ACHN (cell line): ENCODE measurements around the gene ZFYVE28.
A peak's percentile ranks its signal among the peaks of the same experiment; 100 is the strongest.

Experiments used
- DNase-seq: peaks from one replicate; pipeline ENCODE4 v3.0.0-alpha.2; 2015
- in situ Hi-C: cut with HindIII; loops from 2 replicates; pipeline ENCODE4 v1.10.0; 2017; ENCODE audit warnings: low sequenced_read_pairs, low pct_ligation_motif_present, low pct_unique_long_range_greater_than_20kb

The ZFYVE28 gene

DNA sequence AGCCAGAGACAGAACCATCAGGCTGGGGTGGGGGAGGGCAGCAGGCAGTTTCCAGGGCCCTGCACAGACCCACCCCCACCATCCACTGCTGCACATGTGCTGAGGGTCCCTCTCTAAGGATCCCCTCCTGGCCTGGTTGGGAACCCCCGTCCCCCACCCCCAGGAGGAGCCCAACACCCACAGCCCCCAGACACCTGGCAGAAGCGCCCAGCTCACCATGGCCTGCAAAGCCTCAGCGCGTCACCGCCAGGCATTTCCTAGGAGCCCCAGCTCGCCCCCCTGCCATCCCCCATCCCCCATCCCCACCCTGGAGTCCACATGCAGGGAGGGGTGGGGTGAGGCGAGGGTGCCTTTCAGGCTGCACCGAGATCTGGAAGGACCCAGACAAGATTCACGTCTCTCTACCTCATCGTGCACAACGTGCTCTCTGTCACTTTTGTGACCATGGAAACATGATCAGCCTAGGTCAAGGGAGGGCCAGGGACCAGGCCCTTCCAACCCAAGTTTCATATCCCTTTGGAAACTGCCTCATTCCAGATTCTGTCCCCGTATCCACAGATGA, 165.8 kb downstream of the ZFYVE28 start:
- in situ Hi-C loops: no loop called here
- no peak for DNase-seq

DNA sequence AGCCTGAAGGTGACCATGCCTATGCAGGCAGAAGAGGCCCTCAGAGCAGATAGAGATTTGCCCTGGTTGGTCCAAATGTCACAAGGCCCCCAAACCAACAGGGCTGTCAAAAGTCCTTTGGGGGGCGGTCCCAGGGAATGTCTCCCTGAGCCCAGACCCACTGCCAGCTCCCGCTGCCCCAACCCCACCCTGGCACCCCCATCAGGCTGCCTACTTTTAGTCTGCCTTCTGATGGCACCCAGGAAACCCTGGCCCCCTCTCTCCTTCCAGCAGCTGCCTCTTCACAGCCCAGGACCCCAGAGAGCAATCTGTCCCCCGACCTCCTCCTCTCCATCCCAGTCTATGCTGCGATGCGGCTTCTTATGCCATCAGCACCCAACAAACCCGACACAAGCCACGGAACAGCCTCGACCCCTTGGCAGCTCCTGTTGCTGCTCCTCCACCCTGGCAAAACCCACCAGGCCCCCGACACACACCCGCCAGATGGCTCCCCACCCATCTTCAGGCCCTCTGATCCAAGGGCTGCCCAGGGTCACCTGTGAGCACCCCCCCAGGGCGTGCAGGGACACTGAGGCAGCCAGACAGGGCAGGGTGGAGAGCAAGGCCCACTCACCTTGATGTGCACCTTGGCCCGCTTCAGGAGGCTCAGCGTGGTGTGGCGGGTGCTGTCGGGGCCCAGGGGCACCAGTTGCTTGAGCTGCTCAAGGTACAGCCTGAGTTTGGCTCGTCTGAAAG, 166.5 kb downstream of the ZFYVE28 start:
- in situ Hi-C loops: no loop called here
- DNase-seq: no peak

DNA sequence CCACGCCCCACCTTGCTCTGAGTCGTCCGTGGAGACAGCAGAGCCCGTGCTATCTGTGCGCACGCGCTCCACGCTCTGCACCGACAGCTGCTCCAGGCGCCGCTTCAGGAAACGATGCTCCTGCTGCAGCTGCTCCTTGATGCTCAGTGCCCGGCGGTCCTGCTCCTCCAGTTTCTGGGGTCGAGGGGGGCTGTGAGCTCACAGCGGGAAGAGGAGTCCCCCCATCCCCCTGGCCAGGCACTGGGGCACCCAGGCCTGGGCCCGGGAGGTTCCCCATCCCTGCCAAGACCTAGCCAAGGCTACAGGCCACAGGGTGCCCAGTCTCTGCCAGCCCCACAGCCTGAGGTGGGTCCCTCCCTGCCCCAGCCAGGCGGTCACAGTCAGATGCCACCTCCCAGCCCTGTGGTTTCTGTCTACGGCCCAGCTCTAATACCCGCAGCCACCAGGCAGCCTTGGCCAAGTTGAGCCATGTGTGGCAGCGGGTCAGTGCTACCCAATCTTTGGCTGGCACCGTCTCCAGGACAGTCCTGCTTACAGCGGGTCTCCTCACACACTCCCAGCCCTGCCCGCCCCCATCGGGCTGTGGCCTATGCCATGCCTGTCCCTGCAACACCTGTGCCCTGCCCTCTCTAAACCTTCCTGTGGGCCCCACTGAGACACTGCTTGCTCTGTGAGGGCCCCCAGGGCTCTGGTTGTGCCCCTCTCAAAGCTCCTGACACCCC, 167.2 kb downstream of the ZFYVE28 start:
- DNase-seq: no peak
- in situ Hi-C loops: no loop called here

DNA sequence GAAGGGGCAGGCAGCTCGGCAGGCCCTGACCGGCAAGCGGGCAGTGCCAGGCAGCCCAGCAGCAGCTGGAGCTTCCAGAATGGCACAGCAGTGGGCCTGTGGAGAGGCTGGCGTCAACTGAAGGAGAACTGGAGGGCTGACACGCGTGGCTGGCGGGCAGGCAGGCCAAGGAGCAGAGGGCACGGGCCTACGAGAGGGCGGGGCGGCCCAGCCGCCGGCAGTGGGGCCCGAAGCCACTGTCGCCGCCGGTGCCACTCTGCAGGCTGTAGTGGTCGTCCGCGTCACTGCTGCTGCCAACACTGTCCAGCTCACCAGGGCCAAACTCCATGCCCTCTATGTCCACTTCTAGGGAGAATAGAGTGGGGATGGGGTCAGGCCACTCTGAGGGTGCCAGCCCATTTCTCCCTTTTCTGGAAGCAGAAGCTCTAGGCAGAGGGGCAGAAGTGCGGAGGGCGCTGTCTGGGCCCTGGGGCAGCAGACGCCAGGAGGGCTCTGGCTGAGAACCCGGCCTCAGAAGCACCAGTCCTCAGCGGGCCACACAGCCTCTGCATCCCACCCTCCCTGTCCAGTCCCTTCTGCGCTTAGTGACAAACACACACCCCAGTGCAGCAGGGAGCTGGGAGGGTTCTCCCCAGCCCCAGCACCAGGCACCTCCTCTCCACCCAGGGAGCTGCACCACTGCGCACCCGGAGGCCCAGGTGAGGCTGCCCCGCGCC, 167.9 kb downstream of the ZFYVE28 start:
- in situ Hi-C loops: no loop called here
- no peak for DNase-seq

DNA sequence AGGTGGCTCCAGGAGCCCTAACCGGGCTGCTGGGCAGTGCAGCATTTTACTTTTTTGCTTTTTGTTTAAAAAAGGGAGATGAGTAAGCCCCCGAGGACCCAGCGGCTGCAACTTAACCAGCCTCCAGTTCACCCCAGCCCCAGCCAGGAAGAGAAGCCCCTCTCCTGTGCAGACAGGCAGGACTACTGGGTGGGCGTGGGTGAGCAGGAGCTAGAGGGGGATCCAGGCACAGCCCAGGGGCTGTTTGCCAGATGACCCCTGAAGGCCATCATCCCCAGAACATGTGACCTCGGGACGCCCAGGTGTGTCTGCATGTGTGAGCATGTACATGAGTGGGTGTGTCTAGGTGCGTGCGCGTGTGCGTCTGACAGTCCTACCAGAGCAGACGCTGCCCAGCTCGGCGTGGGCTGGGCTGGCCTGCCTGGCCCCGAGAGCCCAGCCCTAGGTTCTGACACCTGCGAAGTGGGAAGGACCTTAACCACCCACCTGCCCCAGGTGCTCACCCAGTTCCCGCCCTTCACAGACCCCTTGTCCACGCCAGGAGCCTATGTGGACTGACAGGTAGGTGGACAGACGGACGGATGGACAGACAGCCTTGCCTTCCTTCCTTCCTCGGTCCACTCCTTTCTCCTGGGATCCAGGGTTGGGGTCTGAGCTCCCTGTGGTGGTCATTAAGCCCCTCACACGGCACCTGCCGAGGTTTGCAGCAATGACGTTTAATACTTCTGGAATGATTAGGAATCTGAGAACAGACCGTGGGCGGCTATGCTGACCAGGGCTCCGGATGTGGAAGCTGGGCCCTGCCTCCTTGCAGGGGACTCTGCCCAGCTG, 168.7 kb downstream of the ZFYVE28 start:
- in situ Hi-C loops: no loop called here
- no peak for DNase-seq

DNA sequence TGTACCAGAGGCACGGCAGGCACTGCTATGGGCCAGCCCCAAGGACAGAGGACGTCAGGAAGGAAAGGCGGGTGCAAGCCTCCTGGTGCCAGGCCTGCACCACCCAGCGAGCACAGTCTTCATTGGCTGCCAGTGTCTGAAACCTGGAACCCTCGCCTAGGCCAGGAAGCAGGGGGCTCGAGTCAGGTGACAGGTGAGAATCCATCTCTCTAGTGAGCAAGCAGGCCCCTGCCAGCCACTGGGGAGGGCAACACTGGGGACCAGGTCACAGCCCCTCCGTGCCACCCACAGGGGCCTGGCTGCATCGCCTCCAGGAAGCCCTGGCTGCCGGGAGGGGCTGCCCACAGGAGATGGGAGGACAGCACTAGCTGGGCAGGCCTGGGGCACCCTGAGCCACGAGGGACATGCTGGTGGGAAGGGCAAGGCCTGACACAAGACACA, 169.6 kb downstream of the ZFYVE28 start:
- DNase-seq: no peak
- in situ Hi-C loops: no loop called here

DNA sequence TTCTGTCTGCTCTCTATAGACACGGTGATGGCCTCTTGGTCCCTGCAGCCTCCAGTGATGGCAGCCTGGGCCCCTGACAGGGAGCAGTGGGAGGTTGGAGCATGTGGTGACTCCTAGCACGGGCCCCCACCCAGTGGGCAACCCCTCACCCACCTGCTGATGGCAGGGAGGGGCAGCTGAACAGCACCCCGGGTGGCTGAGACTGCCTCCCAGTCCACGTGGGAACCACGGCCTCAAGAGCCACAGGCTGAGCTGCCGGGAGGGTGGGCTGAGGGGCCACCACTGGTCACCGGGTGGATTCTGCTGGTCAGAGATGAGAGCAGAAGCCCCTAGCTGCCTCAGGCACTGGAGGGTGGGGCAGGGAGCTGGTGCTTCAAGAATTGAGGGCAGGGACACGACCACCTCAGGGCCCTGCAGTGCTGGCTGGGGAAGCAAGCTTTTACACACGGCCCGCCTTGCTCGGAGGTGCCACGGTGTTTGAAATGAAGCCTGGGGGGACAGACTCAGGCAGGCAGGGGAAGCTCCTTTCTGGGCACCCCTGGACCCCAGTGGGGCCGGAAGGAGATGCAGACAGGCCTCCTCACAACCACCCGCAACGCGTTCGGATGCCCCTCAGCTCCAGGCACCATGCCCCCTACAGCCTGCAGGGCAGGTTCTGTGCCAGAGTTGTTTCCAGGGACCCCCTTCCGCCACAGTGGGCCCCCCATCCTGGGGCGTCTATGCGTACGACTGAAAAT, 170.2 kb downstream of the ZFYVE28 start:
- in situ Hi-C loops: no loop called here
- no peak for DNase-seq

DNA sequence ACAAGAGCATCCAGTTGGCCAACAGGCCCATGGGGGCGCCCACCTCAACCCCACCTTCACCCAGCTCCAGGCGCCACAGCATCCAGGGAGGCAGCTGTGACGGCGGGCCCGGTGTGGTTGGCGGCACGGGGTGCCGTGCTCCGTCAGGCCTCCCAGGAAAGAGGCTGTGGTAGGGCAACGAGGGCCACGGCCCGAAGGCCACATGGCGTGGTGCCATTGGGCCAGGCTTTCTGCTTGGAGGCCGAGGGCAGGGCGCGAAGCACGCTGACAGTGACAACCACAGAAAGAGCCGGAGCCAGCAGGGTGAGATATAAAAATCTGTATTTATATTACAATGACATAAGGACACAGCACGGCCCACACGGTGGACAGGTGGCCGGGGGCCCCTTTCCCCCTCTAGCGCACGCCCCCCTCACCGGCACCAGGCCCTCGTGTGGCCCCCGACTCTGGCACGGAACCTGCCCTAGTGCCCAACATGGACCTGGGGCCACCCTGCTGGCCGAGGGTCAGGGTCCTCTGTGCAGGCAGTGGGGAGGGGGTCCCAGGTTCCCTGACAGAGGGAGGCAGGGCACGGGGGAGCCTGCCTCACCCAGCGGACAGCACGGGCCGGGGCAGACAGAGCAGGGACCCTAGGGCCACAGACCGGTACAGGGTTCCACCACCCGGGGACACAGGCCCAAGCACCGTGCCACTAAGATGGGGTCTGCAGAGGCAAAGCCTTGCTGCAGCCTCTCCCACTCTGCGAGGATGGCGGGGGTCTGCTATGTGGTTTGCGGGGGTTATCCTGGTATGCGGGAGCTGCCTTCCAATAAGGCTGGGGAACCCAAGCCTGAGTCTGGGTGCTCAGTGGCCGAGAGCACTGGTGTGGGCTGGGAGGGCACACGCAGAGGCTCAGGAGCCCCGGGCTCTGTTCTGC, 171.1 kb downstream of the ZFYVE28 start:
- DNase-seq: no peak

DNA sequence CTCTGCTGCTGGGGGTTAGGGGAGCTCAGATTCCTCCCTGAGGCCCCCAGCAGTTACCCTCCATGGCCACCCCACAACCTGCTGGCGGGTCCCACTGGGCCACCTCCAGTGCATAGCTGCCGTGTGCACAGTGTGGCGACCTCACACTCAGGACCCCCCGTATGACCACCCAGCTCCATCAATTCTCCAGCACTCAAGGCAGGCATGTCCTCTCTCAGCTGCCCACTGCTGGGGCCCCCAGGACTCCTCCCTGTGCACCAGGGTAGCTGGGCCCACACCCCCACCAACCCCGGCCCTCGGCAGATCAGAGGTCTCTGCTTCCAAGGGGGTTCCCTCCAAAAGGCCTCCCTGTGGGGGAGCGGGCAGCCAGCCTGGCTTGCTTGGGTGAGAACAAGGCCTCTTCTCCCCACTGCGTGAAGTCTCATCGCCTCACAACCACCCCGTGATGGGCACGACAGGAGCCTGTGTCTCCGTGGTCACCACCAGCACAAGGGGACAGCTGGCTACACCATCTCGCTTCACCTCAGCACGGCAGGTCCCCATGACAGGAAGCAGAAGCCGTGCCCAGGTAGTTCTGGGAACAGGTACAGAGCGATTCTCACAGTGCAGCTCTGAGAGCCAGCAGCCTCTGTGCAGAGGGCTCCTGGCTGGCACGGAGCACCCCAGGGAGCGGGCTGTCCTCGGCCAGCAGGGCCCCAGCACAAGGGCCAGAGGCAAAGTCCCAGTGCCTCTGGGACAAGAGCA, 171.9 kb downstream of the ZFYVE28 start:
- no peak for DNase-seq
- in situ Hi-C loops: no loop called here

More for the DNA sequence above, 171.1 kb downstream of the ZFYVE28 start:
- in situ Hi-C loops: no loop called here

DNA sequence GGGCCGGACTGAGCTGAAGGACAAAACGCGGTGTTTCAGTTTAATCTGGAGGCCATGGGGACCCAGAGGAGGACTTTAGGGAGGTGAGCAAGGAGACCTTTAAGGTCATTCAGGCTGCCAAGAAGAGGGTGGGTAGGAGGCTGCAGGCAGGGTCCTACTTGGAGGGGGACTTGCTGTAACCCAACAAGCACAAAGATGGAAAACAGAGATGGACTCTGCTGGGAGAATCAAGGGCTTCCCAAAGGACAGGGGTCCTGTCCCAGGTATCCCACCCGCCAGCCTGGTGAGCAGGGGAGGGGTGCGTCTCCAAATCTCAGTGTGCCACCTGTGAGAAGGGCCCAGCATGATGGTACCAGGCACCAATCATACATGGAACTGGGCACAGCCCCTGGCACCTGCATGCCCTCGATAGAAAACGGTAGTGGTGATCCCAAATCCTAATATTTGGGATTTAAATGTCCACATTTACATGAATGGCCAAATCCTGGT, 172.6 kb downstream of the ZFYVE28 start:
- in situ Hi-C loops: no loop called here

DNA sequence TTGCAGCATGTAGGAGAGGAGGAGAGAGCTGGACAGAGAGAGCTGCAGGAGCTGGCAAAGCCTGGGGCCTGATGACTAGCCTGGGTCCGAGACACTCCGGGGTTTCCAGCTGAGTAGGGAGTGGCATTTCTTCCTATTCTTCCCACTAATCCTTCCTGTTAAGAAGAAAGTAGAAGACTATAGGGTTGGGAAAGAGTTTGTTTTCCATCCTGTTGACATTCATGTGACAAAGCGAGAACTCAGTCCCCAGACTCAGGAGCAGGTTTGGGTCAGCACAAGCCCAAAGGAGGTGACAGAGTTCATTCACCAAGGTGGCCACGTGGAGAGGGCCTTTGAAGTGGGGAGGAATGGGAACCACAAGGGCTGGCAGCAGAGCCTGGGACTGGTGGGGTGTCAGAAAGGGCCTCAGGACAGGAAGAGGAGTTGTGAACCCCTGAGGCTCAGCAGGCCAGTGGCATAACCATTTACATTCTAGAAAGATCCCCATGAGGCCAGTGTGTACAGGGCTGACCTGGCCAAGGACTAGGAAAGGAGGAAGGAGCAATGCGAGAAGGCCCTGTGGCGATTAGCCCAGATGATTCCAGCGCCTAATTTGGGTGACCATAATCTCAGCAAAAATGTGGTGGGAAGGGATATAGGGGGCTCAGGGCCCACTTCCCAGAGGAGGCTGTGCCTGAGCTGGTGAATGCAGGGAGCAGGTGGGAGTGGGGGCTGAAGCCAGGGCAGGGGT, 173.2 kb downstream of the ZFYVE28 start:
- in situ Hi-C loops: no loop called here
- DNase-seq: no peak

More for the DNA sequence above, 172.6 kb downstream of the ZFYVE28 start:
- no peak for DNase-seq

DNA sequence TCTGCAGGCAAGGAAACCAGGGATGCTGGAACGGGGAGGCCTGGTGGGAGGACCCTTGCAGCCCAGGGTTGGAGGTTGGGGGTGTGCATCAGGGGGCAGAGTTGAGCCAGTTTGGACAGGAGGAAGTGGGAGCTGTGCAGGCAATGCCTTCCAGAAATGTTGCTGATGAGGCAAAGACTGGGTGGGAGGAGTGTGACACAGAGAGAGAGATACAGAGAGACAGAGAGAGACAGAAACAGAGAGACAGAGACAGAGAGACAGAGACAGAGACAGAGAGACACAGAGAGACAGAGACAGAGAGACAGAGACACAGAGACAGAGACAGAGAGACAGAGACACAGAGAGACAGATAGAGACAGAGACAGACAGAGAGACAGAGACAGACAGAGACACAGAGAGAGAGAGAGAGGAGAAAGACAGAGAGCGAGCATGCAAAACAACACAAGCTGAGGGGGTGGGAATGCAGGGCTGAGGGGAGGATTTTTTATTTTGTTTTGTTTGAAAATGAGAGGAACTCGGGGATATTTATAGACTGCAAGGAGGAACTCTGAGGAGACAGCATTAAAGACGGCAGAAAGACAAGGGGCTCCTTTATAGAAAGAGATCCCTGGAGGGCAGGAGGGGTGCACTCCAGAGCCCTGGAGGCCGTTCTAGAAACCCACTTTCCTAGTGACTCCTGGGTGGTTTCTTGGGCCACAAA, 174.6 kb downstream of the ZFYVE28 start:
- in situ Hi-C loops: no loop called here
- DNase-seq: peak; percentile 42

DNA sequence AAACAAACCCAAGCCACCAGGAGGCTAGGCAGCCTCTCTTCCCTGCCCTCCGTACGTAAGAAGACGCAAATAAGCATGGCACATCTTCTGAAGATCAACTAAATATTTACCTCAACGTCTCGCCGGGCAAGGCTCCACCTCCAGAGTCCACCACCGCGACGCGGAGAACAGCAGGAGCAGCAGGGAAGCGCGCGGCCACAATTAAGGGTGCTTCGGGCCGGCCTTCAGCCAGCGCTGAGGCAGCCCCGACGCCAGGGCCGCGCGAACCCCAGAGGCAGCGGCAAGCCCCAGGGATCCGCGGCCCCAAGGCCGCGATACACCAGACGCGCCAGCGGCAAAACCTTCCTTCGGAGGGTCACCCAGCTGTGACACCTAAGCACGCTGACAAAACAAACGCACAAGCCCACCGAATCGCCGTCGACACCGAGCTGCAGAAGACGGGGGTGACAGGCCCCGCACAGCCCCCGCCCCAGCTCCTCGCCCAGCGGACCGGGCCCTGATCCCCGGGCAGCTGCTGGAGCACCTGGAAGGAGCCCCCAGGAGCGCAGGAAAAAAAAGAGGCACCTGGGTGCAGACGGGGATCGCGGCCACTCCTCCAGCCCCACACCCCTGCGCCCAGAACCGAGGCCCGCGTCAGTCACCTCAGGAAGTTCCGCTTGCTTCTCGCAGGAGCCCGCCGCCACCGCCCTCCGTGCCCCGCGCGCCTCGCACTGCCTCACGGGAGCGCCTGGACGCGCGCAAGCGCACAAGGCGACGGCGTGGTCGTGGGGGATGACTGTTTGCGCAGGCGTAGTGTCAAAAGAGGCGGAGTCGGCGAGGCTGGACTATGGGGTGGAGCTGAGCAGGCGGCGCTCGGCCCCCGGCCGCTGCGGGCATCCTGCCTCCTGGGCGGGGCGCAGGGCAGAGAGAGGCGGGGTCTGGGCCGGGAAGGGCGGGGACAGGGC, 176.8 kb downstream of the ZFYVE28 start, which contains the start of the genes HAUS3 and POLN:
HAUS3 (minus strand) TSS at position 712 of the 944 bp plus-strand sequence. CDS start 1,175 bp downstream, outside the sequence.
POLN (minus strand) TSS at position 712 of the 944 bp plus-strand sequence. CDS start 12,890 bp downstream, outside the sequence.
- peak; percentile 94 for DNase-seq
- in situ Hi-C loops: no loop called here

DNA sequence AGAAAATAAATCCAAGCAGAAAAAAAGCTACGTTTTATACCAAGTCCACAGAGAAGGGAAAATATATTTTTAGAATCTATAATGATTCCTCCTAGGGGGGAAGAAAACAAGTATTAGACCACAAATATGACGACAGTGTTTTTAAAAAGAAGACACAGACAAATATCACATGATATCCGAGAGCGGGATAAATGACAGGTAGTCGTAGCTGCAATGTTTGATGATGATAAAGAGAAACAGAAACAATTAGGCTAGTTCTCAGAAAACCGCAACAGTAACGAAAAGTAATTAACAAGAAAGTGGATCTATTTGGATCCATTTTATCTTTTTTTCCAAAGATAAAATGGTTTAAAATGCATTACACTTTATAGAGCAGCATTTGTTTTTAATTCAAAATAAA, 177.4 kb downstream of the ZFYVE28 start:
- no peak for DNase-seq
- in situ Hi-C loops: no loop called here
